Placental pericyte (primary cell): ENCODE results near the gene ATF5. TPM values are rescaled to one million over a fixed set of nuclear protein-coding genes. Genes with fewer than 3 reads are reported as not detected.

ENCODE experiments used
- total RNA-seq: library from RNA; depleted of rRNA; stranded (reverse); fragments of >200 nt; gene quantifications from 2 replicates; pipeline ENCODE4 v1.2.3, GENCODE V29; 2012

The ATF5 gene, protein sequence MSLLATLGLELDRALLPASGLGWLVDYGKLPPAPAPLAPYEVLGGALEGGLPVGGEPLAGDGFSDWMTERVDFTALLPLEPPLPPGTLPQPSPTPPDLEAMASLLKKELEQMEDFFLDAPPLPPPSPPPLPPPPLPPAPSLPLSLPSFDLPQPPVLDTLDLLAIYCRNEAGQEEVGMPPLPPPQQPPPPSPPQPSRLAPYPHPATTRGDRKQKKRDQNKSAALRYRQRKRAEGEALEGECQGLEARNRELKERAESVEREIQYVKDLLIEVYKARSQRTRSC
- 7.4 and 12.3 TPM in 2 replicates for total RNA-seq

GRCh38 chr19:49929121-49929610, at the start of gene ATF5, which contains the start of gene NUP62:
ATF5 (plus strand) TSS chr19:49929205; CDS start chr19:49930851, 1,646 bp downstream.
NUP62 (minus strand) TSS chr19:49929504; CDS start chr19:49909807, 19,697 bp downstream.

DNA sequence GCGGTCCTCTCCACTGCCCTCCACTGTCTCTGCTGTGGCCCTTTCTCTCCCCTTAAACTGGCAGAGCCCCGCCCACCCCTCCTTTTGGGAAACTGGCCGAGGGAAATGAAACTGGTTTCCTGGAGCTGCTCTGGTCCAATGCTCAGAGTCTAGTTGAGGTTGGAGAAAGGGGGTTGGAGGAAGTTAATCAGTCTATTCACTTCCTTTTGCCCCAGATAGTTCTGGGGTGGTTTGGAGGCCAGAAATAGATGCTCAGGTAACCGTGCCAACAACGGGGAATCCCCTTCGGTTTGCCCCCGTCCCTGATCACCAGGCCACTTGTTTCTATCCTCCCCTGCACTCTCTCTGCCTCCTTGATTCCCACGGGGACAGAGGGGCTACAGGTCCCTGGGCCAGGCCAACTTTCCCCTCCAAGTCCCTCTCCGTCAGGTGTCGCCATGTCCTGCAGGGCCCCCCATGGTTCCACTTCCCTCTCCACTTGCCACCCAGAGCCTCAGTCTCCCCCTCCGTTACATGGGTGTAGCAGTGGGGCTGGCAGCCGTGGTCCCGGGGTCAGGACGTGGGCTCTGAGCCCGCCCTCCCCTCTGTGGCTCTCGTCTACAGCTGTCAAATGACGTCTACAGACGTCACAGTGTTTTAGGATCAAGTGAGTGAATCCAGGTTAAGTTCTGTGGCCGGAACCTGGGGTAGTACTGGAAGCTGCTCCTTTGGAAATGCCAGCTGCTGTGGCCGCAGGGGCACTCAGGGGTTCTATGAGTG, 32.0 kb upstream of the ATF5 start, which contains the start of gene IL4I1:
IL4I1 (minus strand) TSS at position 25 of the 759 bp plus-strand sequence. CDS start 727 bp downstream, outside the sequence.

GRCh38 chr19:49960980-49961379, 32.0 kb downstream of the ATF5 start, which contains the start of gene SIGLEC11:
SIGLEC11 (minus strand) TSS chr19:49961172; CDS start chr19:49961081, 91 bp downstream.

Other genes starting within 250 kb of the ATF5 start
- gene ADM5, start 239.6 kb upstream of the ATF5 start, total RNA-seq: 0.22 and 1.1 TPM in 2 replicates
- gene CPT1C, start 238.1 kb upstream of the ATF5 start, total RNA-seq: 4.4 and 11.7 TPM in 2 replicates
- gene TSKS, start 165.9 kb upstream of the ATF5 start, total RNA-seq: under 0.01 and 0.14 TPM in 2 replicates
- gene AP2A1, start 162.2 kb upstream of the ATF5 start, total RNA-seq: 131 and 141 TPM in 2 replicates
- 17.2 and 17.5 TPM in 2 replicates for gene FUZ, start 115.9 kb upstream of the ATF5 start, total RNA-seq
- 22.2 and 43.8 TPM in 2 replicates for gene MED25, start 110.9 kb upstream of the ATF5 start, total RNA-seq
- gene PTOV1, start 78.0 kb upstream of the ATF5 start, total RNA-seq: 55.4 and 82.7 TPM in 2 replicates
- gene PNKP, start 61.6 kb upstream of the ATF5 start, total RNA-seq: 47.5 and 82.2 TPM in 2 replicates
- 16.6 and 17.9 TPM in 2 replicates for gene AKT1S1, start 51.9 kb upstream of the ATF5 start, total RNA-seq
- 18.8 and 36.5 TPM in 2 replicates for gene TBC1D17, start 51.5 kb upstream of the ATF5 start, total RNA-seq
- 0.43 and 3.3 TPM in 2 replicates for gene IL4I1, start 32.3 kb upstream of the ATF5 start, total RNA-seq
- gene NUP62, start 299 bp downstream of the ATF5 start, total RNA-seq: 31.5 and 68.1 TPM in 2 replicates
- gene SIGLEC11, start 32.0 kb downstream of the ATF5 start, total RNA-seq: under 0.01 TPM in 1 of 2 replicates, not detected in the other
- 26.5 and 36.8 TPM in 2 replicates for gene VRK3, start 96.2 kb downstream of the ATF5 start, total RNA-seq
- 7.9 and 9.4 TPM in 2 replicates for gene ZNF473, start 96.8 kb downstream of the ATF5 start, total RNA-seq
- gene IZUMO2, start 234.1 kb downstream of the ATF5 start, total RNA-seq: not detected in 2 replicates